Measurements from ENCODE around the gene NELL1.

The NELL1 gene

GRCh38 chr11:20754933-20755332 lies 85.5 kb downstream of the NELL1 start:
- no peak overlapping the region for H3K4me3 ChIP-seq (ENCODE audit: low read length)
- DNase-seq (ENCODE audit: low read depth, low spot score): peak; percentile 11

GRCh38 chr11:20759541-20759940 lies 90.2 kb downstream of the NELL1 start:
- DNase-seq (ENCODE audit: low read depth, low spot score): no peak

GRCh38 chr11:20760811-20761210 lies 91.4 kb downstream of the NELL1 start:
- no peak for DNase-seq (ENCODE audit: low read depth, low spot score)
- no peak overlapping the region for H3K4me3 ChIP-seq (ENCODE audit: low read length)

More at GRCh38 chr11:20759541-20759940, 90.2 kb downstream of the NELL1 start:
- H3K4me3 ChIP-seq (ENCODE audit: low read length): no peak overlapping the region

- no peak for DNase-seq (ENCODE audit: low read depth, low spot score)
- H3K4me3 ChIP-seq (ENCODE audit: low read length): no peak overlapping the region
Measured at GRCh38 chr11:20762116-20762844, 92.9 kb downstream of the NELL1 start.

GRCh38 chr11:20762980-20763379 lies 93.6 kb downstream of the NELL1 start:
- H3K4me3 ChIP-seq (ENCODE audit: low read length): no peak overlapping the region
- no peak for DNase-seq (ENCODE audit: low read depth, low spot score)

GRCh38 chr11:20770414-20770946 lies 101.1 kb downstream of the NELL1 start:
- H3K4me3 ChIP-seq (ENCODE audit: low read length): no peak overlapping the region
- no peak for DNase-seq (ENCODE audit: low read depth, low spot score)

GRCh38 chr11:20771026-20771425 lies 101.6 kb downstream of the NELL1 start:
- no peak overlapping the region for H3K4me3 ChIP-seq (ENCODE audit: low read length)
- no peak for DNase-seq (ENCODE audit: low read depth, low spot score)

GRCh38 chr11:20771681-20772080 lies 102.3 kb downstream of the NELL1 start:
- DNase-seq (ENCODE audit: low read depth, low spot score): no peak
- H3K4me3 ChIP-seq (ENCODE audit: low read length): no peak overlapping the region

- H3K4me3 ChIP-seq (ENCODE audit: low read length): no peak overlapping the region
Measured at GRCh38 chr11:20775331-20775730, 105.9 kb downstream of the NELL1 start.

GRCh38 chr11:20782775-20783174 lies 113.4 kb downstream of the NELL1 start:
- no peak for DNase-seq (ENCODE audit: low read depth, low spot score)
- H3K4me3 ChIP-seq (ENCODE audit: low read length): no peak overlapping the region

More at GRCh38 chr11:20775331-20775730, 105.9 kb downstream of the NELL1 start:
- no peak for DNase-seq (ENCODE audit: low read depth, low spot score)

GRCh38 chr11:20783220-20783619 lies 113.8 kb downstream of the NELL1 start:
- no peak for DNase-seq (ENCODE audit: low read depth, low spot score)
- no peak overlapping the region for H3K4me3 ChIP-seq (ENCODE audit: low read length)

GRCh38 chr11:20790622-20791021 lies 121.2 kb downstream of the NELL1 start:
- no peak overlapping the region for H3K4me3 ChIP-seq (ENCODE audit: low read length)
- no peak for DNase-seq (ENCODE audit: low read depth, low spot score)

GRCh38 chr11:20795005-20795404 lies 125.6 kb downstream of the NELL1 start:
- H3K4me3 ChIP-seq (ENCODE audit: low read length): no peak overlapping the region
- no peak for DNase-seq (ENCODE audit: low read depth, low spot score)

GRCh38 chr11:20808328-20808727 lies 138.9 kb downstream of the NELL1 start:
- no peak for DNase-seq (ENCODE audit: low read depth, low spot score)
- H3K4me3 ChIP-seq (ENCODE audit: low read length): no peak overlapping the region

GRCh38 chr11:20821046-20821445 lies 151.7 kb downstream of the NELL1 start:
- no peak for DNase-seq (ENCODE audit: low read depth, low spot score)
- H3K4me3 ChIP-seq (ENCODE audit: low read length): no peak overlapping the region

GRCh38 chr11:20821470-20821869 lies 152.1 kb downstream of the NELL1 start:
- DNase-seq (ENCODE audit: low read depth, low spot score): no peak
- no peak overlapping the region for H3K4me3 ChIP-seq (ENCODE audit: low read length)

- no peak overlapping the region for H3K4me3 ChIP-seq (ENCODE audit: low read length)
- no peak for DNase-seq (ENCODE audit: low read depth, low spot score)
Measured at GRCh38 chr11:20824773-20825172, 155.4 kb downstream of the NELL1 start.

GRCh38 chr11:20835561-20835960 lies 166.2 kb downstream of the NELL1 start:
- no peak for DNase-seq (ENCODE audit: low read depth, low spot score)
- H3K4me3 ChIP-seq (ENCODE audit: low read length): no peak overlapping the region

GRCh38 chr11:20839231-20839630 lies 169.8 kb downstream of the NELL1 start:
- DNase-seq (ENCODE audit: low read depth, low spot score): no peak
- no peak overlapping the region for H3K4me3 ChIP-seq (ENCODE audit: low read length)

- H3K4me3 ChIP-seq (ENCODE audit: low read length): no peak overlapping the region
- no peak for DNase-seq (ENCODE audit: low read depth, low spot score)
Measured at GRCh38 chr11:20840341-20840740, 171.0 kb downstream of the NELL1 start.

GRCh38 chr11:20844216-20844615 lies 174.8 kb downstream of the NELL1 start:
- no peak overlapping the region for H3K4me3 ChIP-seq (ENCODE audit: low read length)
- no peak for DNase-seq (ENCODE audit: low read depth, low spot score)

Measured in Jurkat, Clone E6-1 (cell line).